ENCODE measurements around the gene NPRL2. TPM values are rescaled to one million over a fixed set of nuclear protein-coding genes. Genes with fewer than 3 reads are reported as not detected.

The NPRL2 gene
- total and polyA plus RNA-seq, 9 of the 15 experiments (the other 6 are each of a cell fraction or from before 2014, with no cell fraction given), result 17.4 to 40.4 (median 24.4) TPM

- TF ChIP-seq ZNF133 (CRISPR knock-in tag; IDR thresholded peaks at IDR 0.05) (no peak), ZNF274 (IDR thresholded peaks at IDR 0.05; ENCODE audit: borderline replicate concordance, low read depth, low read length) (no peak), JUN (IDR thresholded peaks at IDR 0.05; ENCODE audit: borderline replicate concordance, low read depth, low read length) (no peak), JUN (CRISPR knock-in tag; IDR thresholded peaks at IDR 0.05; ENCODE audit: borderline replicate concordance) (no peak), TCF3 (CRISPR knock-in tag; IDR thresholded peaks at IDR 0.05) (peak; percentile 22; the same call in 1 of the 2 replicates), MYBL2 (IDR thresholded peaks at IDR 0.05; ENCODE audit: low read depth) (no peak), MYBL2 (CRISPR knock-in tag; IDR thresholded peaks at IDR 0.05; ENCODE audit: borderline replicate concordance) (no peak), HOXB6 (CRISPR knock-in tag; IDR thresholded peaks at IDR 0.05; ENCODE audit: borderline replicate concordance) (no peak), SNIP1 (IDR thresholded peaks at IDR 0.05; ENCODE audit: low read depth) (no peak), MXI1 (IDR thresholded peaks at IDR 0.05; ENCODE audit: low read depth, low read length) (no peak), SRSF9 (IDR thresholded peaks at IDR 0.05; ENCODE audit: borderline replicate concordance, low read depth, low read length) (no peak), BMI1 (IDR thresholded peaks at IDR 0.05; ENCODE audit: low read length) (no peak), ATF1 (CRISPR knock-in tag; IDR thresholded peaks at IDR 0.05) (no peak), ATF1 (tag; IDR thresholded peaks at IDR 0.05) (peak; percentile 36; the same call in 1 of the 2 replicates), WHSC1 (IDR thresholded peaks at IDR 0.05; ENCODE audit: low read length) (no peak), MCM7 (IDR thresholded peaks at IDR 0.05) (no peak), ZNF644 (tag; IDR thresholded peaks at IDR 0.05; ENCODE audit: low read depth) (no peak), CBX8 (IDR thresholded peaks at IDR 0.05; ENCODE audit: borderline replicate concordance, extremely low read depth, low read depth, low read length, poor library complexity, severe bottlenecking) (no peak), NFE2L1 (tag; IDR thresholded peaks at IDR 0.05; ENCODE audit: borderline replicate concordance, low read depth) (no peak), SREBF1 (IDR thresholded peaks at IDR 0.05; ENCODE audit: borderline replicate concordance, low read depth, low read length) (no peak)
- TF ChIP-seq, protein P1, sequence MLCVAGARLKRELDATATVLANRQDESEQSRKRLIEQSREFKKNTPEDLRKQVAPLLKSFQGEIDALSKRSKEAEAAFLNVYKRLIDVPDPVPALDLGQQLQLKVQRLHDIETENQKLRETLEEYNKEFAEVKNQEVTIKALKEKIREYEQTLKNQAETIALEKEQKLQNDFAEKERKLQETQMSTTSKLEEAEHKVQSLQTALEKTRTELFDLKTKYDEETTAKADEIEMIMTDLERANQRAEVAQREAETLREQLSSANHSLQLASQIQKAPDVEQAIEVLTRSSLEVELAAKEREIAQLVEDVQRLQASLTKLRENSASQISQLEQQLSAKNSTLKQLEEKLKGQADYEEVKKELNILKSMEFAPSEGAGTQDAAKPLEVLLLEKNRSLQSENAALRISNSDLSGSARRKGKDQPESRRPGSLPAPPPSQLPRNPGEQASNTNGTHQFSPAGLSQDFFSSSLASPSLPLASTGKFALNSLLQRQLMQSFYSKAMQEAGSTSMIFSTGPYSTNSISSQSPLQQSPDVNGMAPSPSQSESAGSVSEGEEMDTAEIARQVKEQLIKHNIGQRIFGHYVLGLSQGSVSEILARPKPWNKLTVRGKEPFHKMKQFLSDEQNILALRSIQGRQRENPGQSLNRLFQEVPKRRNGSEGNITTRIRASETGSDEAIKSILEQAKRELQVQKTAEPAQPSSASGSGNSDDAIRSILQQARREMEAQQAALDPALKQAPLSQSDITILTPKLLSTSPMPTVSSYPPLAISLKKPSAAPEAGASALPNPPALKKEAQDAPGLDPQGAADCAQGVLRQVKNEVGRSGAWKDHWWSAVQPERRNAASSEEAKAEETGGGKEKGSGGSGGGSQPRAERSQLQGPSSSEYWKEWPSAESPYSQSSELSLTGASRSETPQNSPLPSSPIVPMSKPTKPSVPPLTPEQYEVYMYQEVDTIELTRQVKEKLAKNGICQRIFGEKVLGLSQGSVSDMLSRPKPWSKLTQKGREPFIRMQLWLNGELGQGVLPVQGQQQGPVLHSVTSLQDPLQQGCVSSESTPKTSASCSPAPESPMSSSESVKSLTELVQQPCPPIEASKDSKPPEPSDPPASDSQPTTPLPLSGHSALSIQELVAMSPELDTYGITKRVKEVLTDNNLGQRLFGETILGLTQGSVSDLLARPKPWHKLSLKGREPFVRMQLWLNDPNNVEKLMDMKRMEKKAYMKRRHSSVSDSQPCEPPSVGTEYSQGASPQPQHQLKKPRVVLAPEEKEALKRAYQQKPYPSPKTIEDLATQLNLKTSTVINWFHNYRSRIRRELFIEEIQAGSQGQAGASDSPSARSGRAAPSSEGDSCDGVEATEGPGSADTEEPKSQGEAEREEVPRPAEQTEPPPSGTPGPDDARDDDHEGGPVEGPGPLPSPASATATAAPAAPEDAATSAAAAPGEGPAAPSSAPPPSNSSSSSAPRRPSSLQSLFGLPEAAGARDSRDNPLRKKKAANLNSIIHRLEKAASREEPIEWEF (CRISPR knock-in tag; IDR thresholded peaks at IDR 0.05), result no peak
- TF ChIP-seq, protein P2, sequence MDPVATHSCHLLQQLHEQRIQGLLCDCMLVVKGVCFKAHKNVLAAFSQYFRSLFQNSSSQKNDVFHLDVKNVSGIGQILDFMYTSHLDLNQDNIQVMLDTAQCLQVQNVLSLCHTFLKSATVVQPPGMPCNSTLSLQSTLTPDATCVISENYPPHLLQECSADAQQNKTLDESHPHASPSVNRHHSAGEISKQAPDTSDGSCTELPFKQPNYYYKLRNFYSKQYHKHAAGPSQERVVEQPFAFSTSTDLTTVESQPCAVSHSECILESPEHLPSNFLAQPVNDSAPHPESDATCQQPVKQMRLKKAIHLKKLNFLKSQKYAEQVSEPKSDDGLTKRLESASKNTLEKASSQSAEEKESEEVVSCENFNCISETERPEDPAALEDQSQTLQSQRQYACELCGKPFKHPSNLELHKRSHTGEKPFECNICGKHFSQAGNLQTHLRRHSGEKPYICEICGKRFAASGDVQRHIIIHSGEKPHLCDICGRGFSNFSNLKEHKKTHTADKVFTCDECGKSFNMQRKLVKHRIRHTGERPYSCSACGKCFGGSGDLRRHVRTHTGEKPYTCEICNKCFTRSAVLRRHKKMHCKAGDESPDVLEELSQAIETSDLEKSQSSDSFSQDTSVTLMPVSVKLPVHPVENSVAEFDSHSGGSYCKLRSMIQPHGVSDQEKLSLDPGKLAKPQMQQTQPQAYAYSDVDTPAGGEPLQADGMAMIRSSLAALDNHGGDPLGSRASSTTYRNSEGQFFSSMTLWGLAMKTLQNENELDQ (CRISPR knock-in tag; IDR thresholded peaks at IDR 0.05; ENCODE audit: borderline replicate concordance), result no peak
Measured at GRCh38 chr3:50324351-50325112, 26.0 kb downstream of the NPRL2 start (continued).

Data from K562 (cell line).